G401.6 (cell line): ENCODE data around the gene SLC10A7.

Experiments
- FAIRE-seq: peaks from 2 replicates; lab custom pipeline; 2012; peaks lifted over from hg19 to GRCh38; lab: Jason Lieb, UNC

Gene SLC10A7

DNA sequence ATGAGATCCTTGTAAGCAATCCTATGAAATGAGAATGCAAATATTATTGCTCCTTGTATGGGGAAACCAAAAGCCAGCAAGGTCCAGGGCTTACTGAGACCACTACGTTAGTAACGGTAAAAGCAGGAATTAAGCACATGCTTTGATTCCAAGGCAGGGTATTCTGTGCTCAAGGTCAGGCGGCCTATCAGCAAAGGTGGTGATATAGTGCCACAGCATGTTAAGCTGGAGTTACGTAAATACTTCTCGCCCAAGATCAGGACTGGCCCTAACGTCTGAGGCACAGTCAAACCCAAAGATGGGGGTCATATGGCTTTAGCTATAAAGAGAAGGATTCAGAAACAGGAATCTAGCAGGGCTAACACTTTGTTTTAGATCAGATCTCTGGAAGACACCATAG lies 27.6 kb downstream of the SLC10A7 start:
- no peak for FAIRE-seq

DNA sequence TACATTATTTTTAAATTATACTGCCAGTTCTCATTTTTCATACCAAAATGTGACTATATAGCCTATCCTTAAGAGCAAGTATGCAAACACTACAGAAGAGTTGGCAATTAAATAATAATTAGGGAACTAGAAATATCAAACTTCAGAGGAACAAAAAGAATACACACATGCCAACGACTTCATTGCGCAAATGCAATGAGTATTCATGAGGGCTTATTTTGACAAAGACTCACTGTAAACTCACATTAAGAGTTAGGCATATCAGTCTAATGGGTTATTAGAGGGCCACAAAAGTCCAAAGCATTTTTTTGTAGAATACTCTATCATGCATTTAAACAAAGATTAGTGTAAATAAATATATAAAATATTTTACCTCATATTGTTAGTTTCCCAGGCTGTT lies 31.6 kb downstream of the SLC10A7 start:
- no peak for FAIRE-seq

DNA sequence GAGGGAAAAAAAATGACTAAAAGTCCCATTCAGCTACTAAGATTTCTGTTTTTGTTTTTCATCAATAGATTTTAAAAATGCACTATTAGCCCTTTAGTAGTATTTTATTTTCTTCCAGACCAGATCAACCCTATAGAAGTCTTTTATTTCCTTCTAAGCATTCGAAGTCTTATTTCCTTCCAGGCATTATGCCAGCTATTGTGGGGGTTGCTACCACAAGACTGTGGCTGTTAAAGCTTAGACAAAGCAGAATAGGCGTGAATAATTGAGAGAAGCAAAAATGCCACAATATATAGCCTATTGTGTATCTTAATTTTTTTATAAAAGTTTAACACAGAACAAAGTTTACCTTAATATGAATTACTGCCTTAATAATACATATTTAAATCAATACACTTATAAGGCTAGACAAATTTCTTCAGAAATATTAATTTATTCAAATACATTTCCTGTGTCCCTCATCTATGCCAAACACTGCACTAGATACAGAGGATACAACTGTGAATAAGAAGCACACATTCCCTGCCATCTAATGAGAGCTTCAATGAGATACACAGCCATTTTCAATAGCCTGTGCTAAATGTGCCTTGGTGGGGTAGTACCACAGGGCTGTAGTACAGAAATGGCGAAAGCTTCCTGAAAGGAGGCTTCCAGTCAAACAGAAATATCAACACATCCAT lies 33.1 kb downstream of the SLC10A7 start:
- no peak for FAIRE-seq

DNA sequence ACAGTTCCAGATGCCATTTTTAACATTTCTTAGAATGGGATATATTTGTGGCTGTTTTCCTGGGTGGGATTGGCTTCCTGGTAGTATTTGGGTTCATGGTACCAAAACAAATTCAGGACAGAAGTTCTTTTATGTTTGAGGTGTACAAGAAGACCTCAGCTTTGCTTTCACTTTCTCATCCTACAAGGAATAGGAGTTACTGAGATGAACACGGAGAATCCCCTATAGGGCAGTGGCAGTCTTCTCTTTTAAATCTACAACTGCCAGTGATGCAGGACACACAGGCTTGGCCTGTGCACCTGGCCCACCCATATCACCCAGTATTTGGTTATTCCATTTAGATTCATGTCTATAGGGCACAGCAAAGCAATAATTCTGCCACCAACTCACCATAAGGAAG lies 35.2 kb downstream of the SLC10A7 start:
- FAIRE-seq, result no peak

DNA sequence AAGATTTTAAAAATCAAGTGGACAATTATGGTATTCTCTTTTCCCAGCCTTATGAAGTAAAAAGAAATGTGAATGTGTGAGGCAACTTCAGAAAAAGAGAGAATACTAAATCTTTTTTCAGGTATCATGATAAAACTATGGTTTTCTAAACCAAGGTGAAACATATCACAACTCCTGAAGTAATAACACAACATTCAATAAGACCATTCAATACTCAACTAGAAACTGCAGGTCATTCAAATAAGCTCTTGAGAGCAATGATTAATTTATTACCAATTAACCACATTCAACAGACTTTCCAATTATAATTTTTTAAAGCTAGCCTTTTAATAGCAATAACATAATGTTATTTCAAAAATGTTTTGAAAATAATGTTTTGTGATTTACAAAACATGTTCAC lies 35.8 kb downstream of the SLC10A7 start:
- peak; percentile 3 for FAIRE-seq

DNA sequence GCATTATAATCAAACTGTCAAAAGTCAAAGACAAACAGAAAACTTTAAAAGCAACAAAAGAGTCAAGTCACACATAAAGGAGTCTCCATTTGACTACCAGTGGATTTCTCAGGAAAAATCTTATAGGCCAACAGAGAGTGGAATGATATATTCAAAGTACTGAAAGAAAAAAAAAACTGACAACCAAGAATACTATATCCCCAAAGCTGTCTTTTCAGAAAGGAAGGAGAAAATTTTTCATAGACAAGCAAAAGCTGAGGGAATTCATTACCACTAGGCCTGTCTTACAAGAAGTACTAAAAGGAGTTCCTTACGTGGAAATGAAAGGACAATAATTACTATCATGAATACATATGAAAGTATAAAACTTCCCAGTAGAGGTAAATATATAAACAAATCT lies 39.0 kb downstream of the SLC10A7 start:
- FAIRE-seq, result no peak

DNA sequence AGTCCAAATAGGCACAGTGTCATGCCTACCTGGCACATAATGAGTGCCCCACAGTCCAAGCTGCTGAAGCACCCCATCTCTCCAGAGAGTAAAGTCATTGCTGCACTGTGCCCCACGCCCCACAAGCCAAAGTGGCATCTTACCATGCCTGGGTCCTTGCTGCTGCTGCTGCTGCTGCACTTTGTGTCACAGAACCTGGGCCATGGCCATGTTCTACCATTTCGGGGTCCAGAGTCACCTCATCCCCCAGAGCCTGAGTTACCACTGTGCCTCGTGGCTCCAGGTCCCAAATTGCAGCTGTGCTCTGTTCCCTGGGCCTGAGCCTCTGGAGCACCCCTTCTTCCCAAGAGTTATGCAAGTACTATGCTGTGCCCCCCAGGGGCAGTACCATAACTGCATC lies 40.5 kb downstream of the SLC10A7 start:
- no peak for FAIRE-seq

DNA sequence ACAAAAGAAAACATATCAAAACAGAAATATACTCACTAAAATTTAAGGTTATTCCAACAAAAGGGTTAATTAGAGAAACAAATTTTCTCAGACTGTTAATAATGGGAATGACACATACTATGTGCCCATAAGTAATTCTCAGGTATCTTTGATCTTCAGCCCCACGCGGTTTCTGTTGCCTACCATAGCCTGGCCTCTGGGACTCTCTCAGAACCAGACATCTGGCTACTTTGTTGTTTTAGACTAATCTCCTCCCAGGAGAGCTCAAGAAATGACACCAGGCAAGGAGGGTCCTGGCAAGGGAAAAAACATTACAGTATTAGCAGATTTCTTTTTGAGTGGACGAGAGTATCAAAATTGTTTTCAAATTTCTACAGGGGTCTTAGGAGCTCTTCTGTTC lies 43.7 kb downstream of the SLC10A7 start:
- FAIRE-seq, result no peak

DNA sequence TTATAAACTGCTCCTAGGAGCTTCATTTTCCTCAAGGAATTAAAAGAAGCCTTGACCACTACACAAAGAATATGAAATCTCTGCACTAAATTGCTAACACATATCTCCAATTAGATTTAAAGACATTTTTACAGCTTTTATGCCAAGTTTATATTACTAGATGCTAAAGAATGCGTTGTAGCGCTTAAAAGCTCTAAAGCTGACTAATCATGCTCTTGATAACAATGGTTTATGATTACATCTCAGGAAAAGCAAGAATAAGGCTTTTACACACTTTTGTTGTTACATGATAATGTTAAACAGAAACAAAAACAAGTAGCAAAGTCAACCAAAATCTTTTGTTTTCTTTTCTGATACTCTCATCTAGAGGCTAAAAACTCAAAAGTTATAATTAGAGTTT lies 44.7 kb downstream of the SLC10A7 start:
- FAIRE-seq, result no peak

DNA sequence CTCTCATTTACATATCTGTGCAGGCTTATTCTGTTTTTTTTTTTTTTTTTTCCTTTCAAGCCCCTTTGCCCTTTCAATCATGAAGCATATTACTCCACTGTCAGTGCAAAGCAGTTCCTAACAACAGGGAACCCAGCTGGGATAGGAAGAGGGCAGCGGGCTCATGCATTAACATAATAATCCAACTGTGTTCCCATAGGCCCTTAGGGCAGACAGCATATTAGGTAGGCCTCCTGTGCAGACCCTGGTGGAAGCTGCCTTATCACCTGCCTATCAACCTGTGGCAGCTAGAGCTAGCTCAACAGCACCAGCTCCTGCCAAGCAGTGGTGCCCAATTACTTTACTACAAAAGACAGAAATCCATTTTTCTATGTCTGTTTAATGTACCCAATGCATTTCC lies 49.3 kb downstream of the SLC10A7 start:
- FAIRE-seq, result no peak

DNA sequence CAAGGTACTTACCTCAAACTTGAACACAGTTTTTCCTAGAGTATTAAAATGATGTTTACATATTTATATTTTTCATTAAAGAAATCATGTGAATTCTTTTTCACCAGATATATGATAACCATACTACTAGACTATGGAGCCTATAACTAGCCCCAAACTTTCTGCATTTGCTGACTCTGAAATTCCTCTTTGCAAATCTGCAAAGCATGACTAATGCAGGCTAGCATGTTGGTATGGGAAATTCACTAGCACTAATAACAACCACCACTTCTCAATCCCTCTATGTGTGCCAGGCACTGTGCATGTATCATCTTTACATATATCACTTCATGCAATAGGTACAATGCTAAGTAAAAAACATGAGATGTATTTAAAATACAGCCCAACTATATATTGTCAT lies 51.1 kb downstream of the SLC10A7 start:
- no peak for FAIRE-seq

DNA sequence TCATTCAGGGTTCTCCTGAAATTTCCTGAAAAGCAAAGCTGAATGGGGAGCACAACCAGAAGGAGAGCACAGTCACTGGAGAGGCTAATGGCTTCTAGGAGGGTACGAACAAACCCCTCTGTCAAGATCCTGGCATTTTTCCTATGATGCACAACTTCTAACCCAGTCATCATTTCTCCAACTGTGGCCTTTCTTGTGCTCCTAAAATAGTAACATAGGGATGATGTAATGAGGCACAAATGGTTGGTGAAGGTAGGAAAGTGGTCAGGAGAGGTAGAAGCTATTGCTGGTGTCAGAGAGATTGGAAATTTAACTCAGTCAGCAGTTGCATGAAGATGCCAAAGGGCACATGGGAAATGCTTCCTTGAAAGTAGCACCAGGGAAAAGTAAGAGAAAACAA lies 52.7 kb downstream of the SLC10A7 start:
- no peak for FAIRE-seq

DNA sequence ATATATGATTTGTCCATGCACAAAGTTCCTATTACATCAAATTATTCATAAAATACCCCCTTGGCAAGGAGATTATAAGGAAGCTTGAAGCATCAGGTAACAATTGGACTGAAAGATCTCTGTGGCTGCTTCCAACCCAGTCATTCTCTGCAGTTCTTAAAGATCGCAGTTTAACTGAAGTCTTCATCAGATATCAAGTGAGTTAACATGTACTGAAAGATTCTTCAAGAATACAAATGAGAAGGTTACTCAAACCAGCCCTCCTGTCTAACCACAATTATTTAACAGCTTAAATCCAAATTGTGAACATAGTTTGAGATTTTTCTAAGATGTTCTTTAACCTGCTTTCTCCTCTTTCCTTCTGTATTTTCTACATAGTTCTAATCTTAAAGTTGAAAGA lies 56.1 kb downstream of the SLC10A7 start:
- peak; percentile 23 for FAIRE-seq

DNA sequence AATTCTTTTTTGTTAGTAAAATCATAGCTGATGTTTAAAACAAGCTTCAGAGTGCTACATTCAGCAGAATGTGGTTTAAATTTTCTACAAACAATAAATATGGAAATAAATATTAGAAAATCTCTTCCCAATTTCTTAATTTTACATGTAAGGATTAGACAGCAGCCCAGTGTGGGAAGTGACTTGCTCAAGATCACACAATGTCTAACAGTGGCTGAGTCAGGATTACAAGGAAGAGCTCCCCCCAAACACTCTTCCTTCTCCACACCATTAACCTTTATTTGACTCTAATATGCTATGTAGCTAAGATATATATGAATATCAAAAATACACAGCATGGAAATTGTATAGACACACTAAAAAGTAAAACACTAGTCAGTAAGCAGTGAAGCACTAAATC lies 59.5 kb downstream of the SLC10A7 start:
- FAIRE-seq, result no peak

DNA sequence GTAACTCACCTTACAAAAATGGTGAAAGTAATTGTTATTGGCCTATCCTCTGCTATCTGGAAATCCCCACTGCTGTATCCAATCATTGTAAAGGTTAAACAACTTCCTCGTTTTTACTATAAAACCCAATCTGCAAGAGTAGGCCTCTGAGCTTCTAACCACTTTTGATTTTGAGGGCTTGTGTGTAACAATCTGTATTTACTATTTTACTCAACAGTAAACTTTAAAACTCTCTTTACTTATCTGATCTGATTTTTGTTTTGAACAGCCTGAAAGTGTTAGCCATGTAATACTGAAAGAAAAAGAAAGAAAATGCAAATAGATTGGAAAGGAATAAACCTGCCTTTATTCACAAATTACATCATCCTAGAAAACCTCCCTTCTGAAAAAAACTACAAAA lies 63.1 kb downstream of the SLC10A7 start:
- no peak for FAIRE-seq

DNA sequence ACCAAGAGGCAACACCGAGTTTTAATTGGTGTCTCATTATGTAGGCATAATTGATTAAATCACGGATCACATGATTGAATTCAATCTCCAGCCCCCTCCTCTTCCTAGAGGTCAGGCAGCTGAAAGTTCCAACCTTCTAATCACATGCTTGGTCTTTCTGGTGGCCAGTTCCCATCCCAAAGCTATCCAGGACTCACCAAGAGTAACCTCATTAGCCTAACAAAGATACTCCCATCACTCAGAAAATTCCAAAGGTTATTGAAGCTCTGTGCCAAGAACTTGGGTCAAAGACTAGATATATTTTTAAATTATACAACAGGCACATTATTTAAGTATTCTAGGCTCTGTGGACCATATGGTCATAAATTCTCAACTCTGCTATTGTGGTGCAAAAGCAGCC lies 65.1 kb downstream of the SLC10A7 start:
- FAIRE-seq, result no peak

DNA sequence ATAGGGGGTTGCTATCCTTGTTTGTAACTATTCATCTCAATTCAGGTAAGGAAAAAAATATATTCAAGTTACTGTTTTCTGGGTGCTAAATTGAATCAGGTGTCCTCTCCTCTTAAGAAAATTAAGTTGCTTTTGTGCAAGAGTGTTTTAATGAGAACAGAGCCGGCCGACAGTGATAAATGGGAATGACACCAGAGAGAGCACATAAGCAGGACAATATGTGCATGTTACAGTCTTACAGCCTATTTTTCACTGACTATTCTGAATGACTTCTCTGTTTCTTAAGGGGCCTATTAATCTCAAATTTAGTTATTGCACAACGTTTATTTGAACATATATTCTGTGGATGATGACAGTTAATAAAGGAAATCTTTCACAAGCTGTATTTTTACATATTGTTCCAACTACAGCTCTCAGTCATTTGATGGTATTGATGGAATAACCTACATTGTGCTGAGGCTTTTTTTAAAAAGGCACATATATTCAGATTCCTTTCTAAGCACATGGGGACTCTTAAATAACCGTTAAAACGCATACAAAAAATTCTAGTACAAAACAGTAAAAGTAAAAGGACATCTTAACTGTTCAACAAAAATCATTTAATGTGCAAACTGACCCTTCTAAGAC lies 68.4 kb downstream of the SLC10A7 start:
- FAIRE-seq, result no peak

DNA sequence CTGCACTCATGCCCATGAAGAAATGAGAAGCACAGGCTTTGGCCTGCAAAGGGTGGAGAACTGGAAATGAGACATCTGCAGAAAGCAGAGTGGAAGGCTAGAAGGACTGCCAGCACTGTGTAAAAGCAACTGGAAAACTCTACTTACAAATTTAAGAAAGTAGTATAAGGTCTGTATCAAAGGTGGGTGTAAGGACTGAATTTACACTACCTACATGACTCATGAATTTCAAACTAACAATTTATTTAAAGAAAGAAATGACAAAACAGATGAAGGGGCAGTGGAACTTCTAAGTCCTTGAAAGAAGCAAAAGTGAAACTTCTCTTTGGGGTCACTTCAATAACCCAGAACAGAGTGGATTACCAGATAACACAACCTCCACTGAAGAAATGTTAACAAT lies 71.2 kb downstream of the SLC10A7 start:
- no peak for FAIRE-seq

DNA sequence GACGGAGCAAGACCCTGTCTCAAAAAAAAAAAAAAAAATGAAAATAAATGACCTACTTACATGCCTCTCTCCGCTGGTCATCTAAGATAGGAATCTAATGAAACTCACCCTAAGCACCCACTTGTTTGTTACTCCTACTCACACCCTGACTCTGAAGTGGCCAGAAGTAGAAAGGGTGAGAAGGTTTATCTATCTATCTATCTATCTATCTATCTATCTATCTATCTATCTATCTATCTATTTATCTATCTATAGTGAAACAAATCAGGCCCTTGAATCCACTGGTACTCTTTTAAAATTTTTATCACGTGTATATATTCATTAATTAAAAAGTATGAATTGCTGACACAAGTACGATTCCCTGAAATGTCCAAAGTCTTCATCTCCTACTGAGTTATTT lies 75.2 kb downstream of the SLC10A7 start:
- FAIRE-seq, result no peak

DNA sequence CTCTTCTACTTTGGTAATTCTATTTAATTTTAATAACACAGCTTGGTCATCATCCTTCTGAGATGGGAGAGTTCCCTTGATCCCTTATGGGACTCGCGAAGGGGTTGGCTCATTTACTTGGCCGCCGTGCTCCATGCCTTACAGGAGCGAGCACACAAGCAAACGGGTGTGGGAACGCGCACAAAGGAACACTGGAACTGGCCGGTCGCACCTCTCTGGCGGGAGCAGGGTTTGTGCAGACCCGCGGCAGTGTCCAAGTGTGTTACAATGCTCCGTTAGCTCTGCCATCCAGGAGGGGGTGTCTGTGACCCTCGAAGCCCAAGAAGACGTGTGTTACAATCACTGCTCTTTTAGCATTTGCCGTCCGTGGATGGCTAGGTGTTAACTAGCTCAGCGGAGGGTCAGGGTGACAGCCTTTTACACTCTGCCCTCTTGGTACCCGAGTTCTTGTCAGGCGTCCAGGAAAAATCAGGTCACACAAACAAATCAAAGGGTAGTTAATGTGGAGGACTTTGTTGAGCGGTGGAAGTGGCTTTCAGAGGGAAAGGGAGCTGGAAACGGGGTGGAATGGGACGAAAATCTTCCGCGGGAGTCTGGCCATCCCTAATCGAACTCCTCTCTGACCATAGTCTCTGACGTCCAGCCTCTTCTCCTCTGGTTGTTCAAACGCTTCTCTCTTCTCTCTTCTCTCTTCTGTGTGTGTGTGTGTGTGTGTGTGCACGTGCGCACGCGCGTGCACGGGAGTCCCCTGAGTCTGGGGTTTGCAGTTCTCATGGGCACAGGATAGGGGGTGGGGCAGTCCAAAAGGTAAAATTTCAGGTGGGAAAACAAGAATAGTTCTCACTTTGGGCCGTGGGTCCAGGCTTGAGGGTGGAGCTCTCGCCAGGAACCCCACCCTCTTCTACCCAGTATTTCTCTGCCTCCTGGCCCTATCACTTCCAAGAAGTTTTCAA lies 76.3 kb downstream of the SLC10A7 start:
- FAIRE-seq, result no peak

DNA sequence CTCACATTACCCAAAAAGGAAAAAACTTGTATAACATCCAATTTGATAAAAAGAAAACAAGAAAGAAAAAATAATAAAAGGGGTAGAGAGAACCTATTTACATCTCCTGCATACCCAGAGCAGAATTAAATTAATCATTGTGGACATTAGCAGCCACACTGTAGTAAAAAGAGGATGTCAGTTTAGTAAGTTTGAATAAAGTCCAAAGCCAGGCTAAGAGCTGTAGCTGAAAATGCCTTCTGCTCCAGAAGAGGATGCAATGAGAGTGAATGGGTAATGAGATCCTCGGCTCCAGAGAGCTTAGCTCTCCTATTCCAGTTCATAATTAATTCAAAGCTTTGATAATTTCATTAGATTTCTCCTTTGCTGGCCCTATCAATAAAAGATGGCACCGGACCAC lies 78.2 kb downstream of the SLC10A7 start:
- no peak for FAIRE-seq

DNA sequence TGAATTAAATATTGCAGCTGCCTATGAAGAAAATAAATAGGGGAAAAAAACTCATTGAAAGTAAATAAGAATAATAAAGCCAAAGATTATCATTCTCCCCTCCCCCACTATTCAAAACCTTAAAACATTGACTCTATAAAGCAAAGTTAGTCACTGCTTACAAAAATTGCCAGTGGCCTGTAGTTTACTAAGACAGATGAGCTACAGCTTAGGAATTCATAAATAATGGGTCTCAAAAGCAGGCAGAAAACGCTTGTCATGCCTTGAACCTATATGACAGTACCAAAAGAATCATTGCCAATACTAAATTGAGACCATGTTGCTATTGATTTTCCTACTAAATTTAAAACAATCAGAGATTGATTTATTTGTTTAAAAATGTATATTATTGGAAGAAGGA lies 78.9 kb downstream of the SLC10A7 start:
- no peak for FAIRE-seq

DNA sequence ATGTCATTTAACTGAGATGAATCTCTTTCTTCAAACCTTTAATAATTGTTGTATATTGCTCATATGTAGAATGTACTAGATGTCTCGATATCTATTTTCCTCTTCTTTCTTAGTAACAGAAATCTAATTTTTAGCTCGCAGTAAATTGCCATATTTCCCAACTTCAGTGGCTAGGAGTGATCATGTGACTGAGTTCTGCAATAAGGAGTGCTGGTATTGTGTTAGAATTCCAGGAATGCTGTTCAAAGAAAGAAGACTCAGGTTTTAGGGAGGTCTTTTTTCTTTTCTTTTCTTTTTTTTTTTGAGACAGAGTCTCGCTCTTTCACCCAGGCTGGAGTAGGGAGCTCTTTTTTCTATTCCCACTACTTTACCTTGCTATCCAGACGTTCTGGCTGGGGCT lies 81.7 kb downstream of the SLC10A7 start:
- FAIRE-seq, result no peak
